ENCODE results near the gene MSRB2.

- TF ChIP-seq CEBPB (IDR thresholded peaks at IDR 0.05; ENCODE audit: low read depth, low read length) (no peak), CTCF (IDR thresholded peaks at IDR 0.05; ENCODE audit: control extremely low read depth in 1 of 3, insufficient read depth in 1 of 3, low read depth in 1 of 3, low read length in 3 of 3) (no peak), EZH2 (IDR thresholded peaks at IDR 0.05; ENCODE audit: low read depth, low read length, severe bottlenecking) (no peak), RFX5 (IDR thresholded peaks at IDR 0.05; ENCODE audit: borderline replicate concordance, low read depth, low read length) (no peak), POLR2A (IDR thresholded peaks at IDR 0.05; ENCODE audit: control extremely low read depth in 1 of 2, low read depth in 2 of 2, low read length in 2 of 2) (no peak), YY1 (IDR thresholded peaks at IDR 0.05; ENCODE audit: low read depth, low read length) (no peak)
These were observed 15.5 kb downstream of the MSRB2 start for GRCh38 chr10:23110722-23111516.
